CD4-positive, alpha-beta T cell (primary cell): ENCODE measurements around the gene NUDT3. TPM values are rescaled to one million over a fixed set of nuclear protein-coding genes. Genes with fewer than 3 reads are reported as not detected.

Experiments used
- ATAC-seq: fragments of 200-7000 bp; cut with Tn5 transposase; one replicate; pipeline ENCODE4 v1.10.0; 2022; ENCODE audit warnings: mild to moderate bottlenecking; ENCODE audit not compliant: poor library complexity
- CTCF ChIA-PET: fragments of 350-600 bp; sonication (Branson Sonifier 250); formaldehyde crosslinking; loops from one replicate; lab custom pipeline; 2021; ENCODE audit warnings: antibody characterized with exemption, inconsistent platforms; lab: Charles Lee
- POLR2A ChIA-PET: fragments of 350-600 bp; sonication (Branson Sonifier 250); formaldehyde crosslinking; loops from one replicate; lab custom pipeline; 2021; ENCODE audit warnings: antibody characterized with exemption, inconsistent platforms; lab: Charles Lee
- DNase-seq, 14 experiments: peaks; one replicate each; pipeline ENCODE4 v3.0.0-alpha.2; 2013 to 2020; ENCODE audit warnings: mixed read lengths in 2 of 14
- H3K27ac ChIP-seq, 2 donors: one replicate each; pipeline versions ENCODE4 v1.5.1 to v1.7.0; 2013; ENCODE audit warnings: low read length in 2 of 2, low read depth in 1 of 2, mild to moderate bottlenecking in 1 of 2
- H3K27me3 ChIP-seq, 2 experiments: 1 replicate in 1 of 2; 2 replicates in 1 of 2; pipeline versions ENCODE4 v1.6.1 to v1.7.0; 2013; ENCODE audit warnings: low read length in 2 of 2, control low read depth in 1 of 2, mild to moderate bottlenecking in 1 of 2, moderate library complexity in 1 of 2; ENCODE audit not compliant: insufficient read depth in 2 of 2, control insufficient read depth in 1 of 2
- H3K36me3 ChIP-seq: one replicate; pipeline ENCODE4 v1.6.1; 2013; ENCODE audit warnings: low read length, control low read depth; ENCODE audit not compliant: insufficient read depth
- H3K4me1 ChIP-seq: one replicate; pipeline ENCODE4 v1.6.1; 2013; ENCODE audit warnings: low read length, control low read depth; ENCODE audit not compliant: insufficient read depth
- H3K4me3 ChIP-seq: one replicate; pipeline ENCODE4 v1.5.1; 2013; ENCODE audit warnings: mild to moderate bottlenecking, low read length, moderate library complexity
- H3K9me3 ChIP-seq, 2 experiments: 1 replicate in 1 of 2; 2 replicates in 1 of 2; pipeline versions ENCODE4 v1.6.1 to v1.7.0; 2013; ENCODE audit warnings: low read length in 2 of 2, mild to moderate bottlenecking in 2 of 2, control low read depth in 1 of 2, moderate library complexity in 1 of 2; ENCODE audit not compliant: control insufficient read depth in 1 of 2, insufficient read depth in 1 of 2
- H3K27ac Mint-ChIP-seq: one replicate; pipeline ENCODE4 v1.8.0; 2020; ENCODE audit warnings: mixed read lengths
- H3K27me3 Mint-ChIP-seq: one replicate; pipeline ENCODE4 v1.8.0; 2021; ENCODE audit warnings: mixed read lengths
- H3K36me3 Mint-ChIP-seq: one replicate; pipeline ENCODE4 v1.8.0; 2021; ENCODE audit warnings: low read depth, mixed read lengths
- H3K4me1 Mint-ChIP-seq: one replicate; pipeline ENCODE4 v1.8.0; 2021; ENCODE audit warnings: low read depth, mixed read lengths
- H3K4me3 Mint-ChIP-seq: one replicate; pipeline ENCODE4 v1.8.0; 2020; ENCODE audit warnings: mild to moderate bottlenecking, mixed read lengths
- H3K9me3 Mint-ChIP-seq: one replicate; pipeline ENCODE4 v1.8.0; 2020; ENCODE audit warnings: mixed read lengths
- CTCF ChIP-seq: fragments of 200-600 bp; IDR thresholded peaks from one replicate; pipeline ENCODE4 v1.8.0; 2022; ENCODE audit warnings: antibody characterized with exemption, mild to moderate bottlenecking
- intact Hi-C, 2 experiments: fragments of 100-400 bp; cut with DNase I in 1 of 2; cut with micrococcal nuclease in 1 of 2; formaldehyde crosslinking; loops; one replicate each; pipeline versions ENCODE4 v1.15.1 to v1.9.0; 2023 to 2025; cut with DNase I, micrococcal nuclease
- total RNA-seq, 174 experiments: library from RNA in 2 of 174; stranded (reverse) in 2 of 174; gene quantifications; one replicate each; pipeline ENCODE4 v1.2.3 and lab custom pipeline; 2021 to 2026

Gene NUDT3
- total RNA-seq, 2 experiments from 2014 or later: 14.8 to 15.0 TPM

- intact Hi-C loops: loop anchor here (1.0 to 10.0 kb wide), 15 partner anchors 11 to 1405 kb away; partner anchors contain the start of genes NUDT3 (in 2 of the 2), ANKS1A (in 1 of the 2), ILRUN (in 1 of the 2) and LEMD2 (in 1 of the 2)
- H3K36me3 ChIP-seq: peaks cover 2% of the 10 kb centered on the region
- Mint-ChIP-seq H3K9me3 (no peaks in the 10 kb centered on the region), H3K36me3 (peaks cover 19% of the 10 kb centered on the region), H3K4me1 (peaks cover 28% of the 10 kb centered on the region), H3K27ac (peak overlapping the region; percentile 91), H3K4me3 (peak overlapping the region; percentile 97), H3K27me3 (no peaks in the 10 kb centered on the region)
- ChIA-PET POLR2A (interaction anchor here (0.6 to 5.1 kb wide), 16 partner anchors 13 to 462 kb away, joined by 3 to 80 read pairs (median 4); partner anchors contain the start of genes HMGA1 and NUDT3), CTCF (interaction anchor here (0.6 to 4.1 kb wide), 24 partner anchors 8 to 407 kb away, joined by 3 to 46 read pairs (median 5); partner anchors contain the start of genes HMGA1, NUDT3 and RPS10)
- H3K4me1 ChIP-seq: peaks cover 39% of the 10 kb centered on the region
- no peaks in the 10 kb centered on the region for H3K9me3 ChIP-seq
- no peaks in the 10 kb centered on the region for H3K27me3 ChIP-seq
- DNase-seq: no peak
- peak overlapping the region; percentile 96 for H3K4me3 ChIP-seq
- TF ChIP-seq CTCF: no peak
- ATAC-seq: peak; percentile 15
- H3K27ac ChIP-seq: peak overlapping the region; percentile 89 to 96
These were observed 142.8 kb downstream of the NUDT3 start for GRCh38 chr6:34249469-34250261.

- ChIA-PET POLR2A (interaction anchor here (0.6 to 5.1 kb wide), 18 partner anchors 12 to 639 kb away, joined by 3 to 80 read pairs (median 4); partner anchors contain the start of genes HMGA1, NUDT3, SNRPC and TAF11), CTCF (interaction anchor here (0.6 to 4.1 kb wide), 26 partner anchors 9 to 408 kb away, joined by 3 to 46 read pairs (median 4); partner anchors contain the start of genes HMGA1, NUDT3 and RPS10)
- H3K27me3 Mint-ChIP-seq: no peaks in the 10 kb centered on the region
- TF ChIP-seq CTCF: peak; percentile 89
- Histone ChIP-seq H3K4me3 (peak within 1 kb of the TSS; percentile 96), H3K9me3 (no peaks in the 10 kb centered on the region), H3K27ac (peak within 1 kb of the TSS; percentile 89 to 96), H3K4me1 (peaks cover 44% of the 10 kb centered on the region), H3K27me3 (no peaks in the 10 kb centered on the region), H3K36me3 (peaks cover 10% of the 10 kb centered on the region)
- peaks cover 28% of the 10 kb centered on the region for H3K4me1 Mint-ChIP-seq
- peaks cover 26% of the 10 kb centered on the region for H3K36me3 Mint-ChIP-seq
- intact Hi-C loops: loop anchor here (1.0 to 10.0 kb wide), 15 partner anchors 11 to 1404 kb away; partner anchors contain the start of genes NUDT3 (in 2 of the 2), ANKS1A (in 1 of the 2), ILRUN (in 1 of the 2) and LEMD2 (in 1 of the 2)
- H3K9me3 Mint-ChIP-seq: no peaks in the 10 kb centered on the region
- ATAC-seq (peak; percentile 90), DNase-seq (peak; percentile 94 to 99 (median 97))
- H3K27ac Mint-ChIP-seq: peak within 1 kb of the TSS; percentile 91
- peak within 1 kb of the TSS; percentile 97 for H3K4me3 Mint-ChIP-seq
These were observed 143.6 kb downstream of the NUDT3 start, which contains the start of gene SMIM29 for GRCh38 chr6:34248727-34249468. Gene SMIM29, minus strand, starts transcription at chr6:34249006. Its CDS starts 1,215 bp downstream, at chr6:34247791.
